Endometrial microvascular endothelial cells (primary cell): ENCODE measurements around the gene CUL9. TPM values are rescaled to one million over a fixed set of nuclear protein-coding genes. Genes with fewer than 3 reads are reported as not detected.

ENCODE experiments used
- in situ Hi-C: cut with HindIII; loops from 2 replicates; pipeline ENCODE4 v1.10.0; 2017; ENCODE audit warnings: low sequenced_read_pairs, low pct_unique_long_range_greater_than_20kb; ENCODE audit errors: inconsistent ontology term
- total RNA-seq: library from RNA; depleted of rRNA; stranded (reverse); fragments of >200 nt; gene quantifications from one replicate; pipeline ENCODE4 v1.2.3, GENCODE V29; 2015; ENCODE audit errors: inconsistent ontology term

Gene CUL9
- total RNA-seq, 1 donor from 2014 or later, result 31.2 TPM

GRCh38 chr6:43171707-43172103 lies 10.3 kb upstream of the CUL9 start:
- in situ Hi-C loops, result no loop called here

GRCh38 chr6:43172104-43173007 lies 9.6 kb upstream of the CUL9 start:
- in situ Hi-C loops, result no loop called here

GRCh38 chr6:43173591-43174262 lies 8.3 kb upstream of the CUL9 start:
- in situ Hi-C loops, result no loop called here

- in situ Hi-C loops, result no loop called here
Observed at GRCh38 chr6:43174263-43175112, 7.5 kb upstream of the CUL9 start.

GRCh38 chr6:43175676-43176422 lies 6.1 kb upstream of the CUL9 start:
- in situ Hi-C loops, result no loop called here

GRCh38 chr6:43176423-43176786 lies 5.6 kb upstream of the CUL9 start:
- in situ Hi-C loops, result no loop called here

- in situ Hi-C loops, result no loop called here
Observed at GRCh38 chr6:43178150-43178549, 3.8 kb upstream of the CUL9 start.

- in situ Hi-C loops, result no loop called here
Observed at GRCh38 chr6:43178951-43179830, 2.8 kb upstream of the CUL9 start.

GRCh38 chr6:43180058-43180457 lies 1.9 kb upstream of the CUL9 start:
- in situ Hi-C loops, result no loop called here

GRCh38 chr6:43180985-43181384 lies 1.0 kb upstream of the CUL9 start:
- in situ Hi-C loops, result no loop called here

- in situ Hi-C loops, result no loop called here
Observed at GRCh38 chr6:43181621-43181941, 415 bp upstream of the CUL9 start.

- in situ Hi-C loops, result no loop called here
Observed at GRCh38 chr6:43183441-43183840, 1.4 kb downstream of the CUL9 start.

GRCh38 chr6:43184268-43184985 lies 2.4 kb downstream of the CUL9 start:
- in situ Hi-C loops, result no loop called here

GRCh38 chr6:43185391-43185985 lies 3.5 kb downstream of the CUL9 start:
- in situ Hi-C loops, result no loop called here

GRCh38 chr6:43186019-43186418 lies 4.0 kb downstream of the CUL9 start:
- in situ Hi-C loops, result no loop called here

GRCh38 chr6:43186706-43187105 lies 4.7 kb downstream of the CUL9 start:
- in situ Hi-C loops, result no loop called here

- in situ Hi-C loops, result no loop called here
Observed at GRCh38 chr6:43187821-43188220, 5.8 kb downstream of the CUL9 start.
